ENCODE measurements around the gene SQOR.
"Not testable (repeated sequence)": the region's sequence is repeated elsewhere in the genome, so short reads cannot be mapped to it uniquely, and the experiment has no call there.

Gene SQOR

GRCh38 chr15:45635191-45635638 is 386 bp downstream of the SQOR start:
- DNase-seq, result no peak

- DNase-seq, result no peak
These were observed 999 bp downstream of the SQOR start for GRCh38 chr15:45635763-45636292.

GRCh38 chr15:45637141-45637540 is 2.3 kb downstream of the SQOR start:
- DNase-seq, result no peak

- no peak for DNase-seq
These were observed 2.8 kb downstream of the SQOR start for GRCh38 chr15:45637552-45638033.

GRCh38 chr15:45640616-45641015 is 5.8 kb downstream of the SQOR start:
- no peak for DNase-seq

GRCh38 chr15:45641374-45641781 is 6.5 kb downstream of the SQOR start:
- DNase-seq, result no peak

- DNase-seq, result no peak
These were observed 7.4 kb downstream of the SQOR start for GRCh38 chr15:45641999-45642932.

GRCh38 chr15:45644437-45644836 is 9.6 kb downstream of the SQOR start:
- DNase-seq, result no peak

- DNase-seq, result no peak
These were observed 10.5 kb downstream of the SQOR start for GRCh38 chr15:45645026-45645980.

- DNase-seq, result no peak
These were observed 11.4 kb downstream of the SQOR start for GRCh38 chr15:45646220-45646619.

- DNase-seq, result no peak
These were observed 13.0 kb downstream of the SQOR start for GRCh38 chr15:45647828-45648227.

- peak; percentile 33 for DNase-seq
These were observed 13.8 kb downstream of the SQOR start for GRCh38 chr15:45648521-45649200.

GRCh38 chr15:45650007-45650406 is 15.2 kb downstream of the SQOR start:
- DNase-seq, result not testable (repeated sequence)

GRCh38 chr15:45650889-45651525 is 16.2 kb downstream of the SQOR start:
- no peak for DNase-seq

GRCh38 chr15:45653702-45654424 is 19.0 kb downstream of the SQOR start:
- no peak for DNase-seq

- DNase-seq, result no peak
These were observed 19.9 kb downstream of the SQOR start for GRCh38 chr15:45654749-45655148.

- DNase-seq, result no peak
These were observed 22.4 kb downstream of the SQOR start for GRCh38 chr15:45657254-45657653.

- no peak for DNase-seq
These were observed 23.1 kb downstream of the SQOR start for GRCh38 chr15:45657764-45658545.

GRCh38 chr15:45660231-45660979 is 25.6 kb downstream of the SQOR start:
- DNase-seq, result no peak

- no peak for DNase-seq
These were observed 27.5 kb downstream of the SQOR start for GRCh38 chr15:45662375-45662774.

All from NCI-H774 (cell line).